ENCODE measurements around the gene SLC35E1. TPM values are rescaled to one million over a fixed set of nuclear protein-coding genes. Genes with fewer than 3 reads are reported as not detected.
A peak's percentile ranks its signal among the peaks of the same experiment; 100 is the strongest.

Gene SLC35E1
- total RNA-seq, 1 experiment from 2014 or later, result 28.5 TPM

DNA sequence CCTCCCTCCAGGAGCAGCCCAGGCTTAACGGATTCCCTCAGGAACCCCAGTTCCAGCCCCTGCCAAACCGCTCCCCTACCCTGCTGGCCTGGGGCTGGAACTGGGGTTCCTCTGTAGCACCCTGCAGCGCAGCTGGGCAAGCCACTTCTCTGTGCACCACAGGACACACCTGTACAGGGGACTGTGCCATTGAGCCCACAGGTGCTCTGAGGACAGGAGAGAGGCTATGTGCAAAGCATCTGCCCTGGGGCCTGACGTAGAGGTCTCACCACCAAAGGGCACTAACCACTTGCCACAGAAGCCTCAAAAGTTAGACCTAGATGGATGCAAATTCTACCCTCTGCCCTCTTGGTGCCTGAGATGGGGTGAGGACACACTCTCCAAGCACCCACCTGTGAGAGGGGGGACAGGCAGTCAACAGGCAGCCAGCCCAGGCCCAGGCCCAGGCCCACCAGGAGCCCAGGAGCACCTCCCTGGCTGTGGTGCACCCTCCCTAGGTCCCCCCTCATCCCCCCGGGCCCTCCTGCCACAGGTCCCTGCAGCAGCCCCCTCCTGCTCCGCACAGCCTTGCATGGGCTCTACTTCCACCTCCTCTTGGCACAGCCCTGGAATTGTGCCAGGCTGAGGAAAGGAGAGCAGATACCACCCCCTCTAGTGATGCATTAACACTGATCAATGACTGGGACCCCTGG, 27.6 kb upstream of the SLC35E1 start (continued):
- TF ChIP-seq, protein P1, sequence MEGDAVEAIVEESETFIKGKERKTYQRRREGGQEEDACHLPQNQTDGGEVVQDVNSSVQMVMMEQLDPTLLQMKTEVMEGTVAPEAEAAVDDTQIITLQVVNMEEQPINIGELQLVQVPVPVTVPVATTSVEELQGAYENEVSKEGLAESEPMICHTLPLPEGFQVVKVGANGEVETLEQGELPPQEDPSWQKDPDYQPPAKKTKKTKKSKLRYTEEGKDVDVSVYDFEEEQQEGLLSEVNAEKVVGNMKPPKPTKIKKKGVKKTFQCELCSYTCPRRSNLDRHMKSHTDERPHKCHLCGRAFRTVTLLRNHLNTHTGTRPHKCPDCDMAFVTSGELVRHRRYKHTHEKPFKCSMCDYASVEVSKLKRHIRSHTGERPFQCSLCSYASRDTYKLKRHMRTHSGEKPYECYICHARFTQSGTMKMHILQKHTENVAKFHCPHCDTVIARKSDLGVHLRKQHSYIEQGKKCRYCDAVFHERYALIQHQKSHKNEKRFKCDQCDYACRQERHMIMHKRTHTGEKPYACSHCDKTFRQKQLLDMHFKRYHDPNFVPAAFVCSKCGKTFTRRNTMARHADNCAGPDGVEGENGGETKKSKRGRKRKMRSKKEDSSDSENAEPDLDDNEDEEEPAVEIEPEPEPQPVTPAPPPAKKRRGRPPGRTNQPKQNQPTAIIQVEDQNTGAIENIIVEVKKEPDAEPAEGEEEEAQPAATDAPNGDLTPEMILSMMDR (IDR thresholded peaks at IDR 0.05), result no peak
- TF ChIP-seq, protein P2, sequence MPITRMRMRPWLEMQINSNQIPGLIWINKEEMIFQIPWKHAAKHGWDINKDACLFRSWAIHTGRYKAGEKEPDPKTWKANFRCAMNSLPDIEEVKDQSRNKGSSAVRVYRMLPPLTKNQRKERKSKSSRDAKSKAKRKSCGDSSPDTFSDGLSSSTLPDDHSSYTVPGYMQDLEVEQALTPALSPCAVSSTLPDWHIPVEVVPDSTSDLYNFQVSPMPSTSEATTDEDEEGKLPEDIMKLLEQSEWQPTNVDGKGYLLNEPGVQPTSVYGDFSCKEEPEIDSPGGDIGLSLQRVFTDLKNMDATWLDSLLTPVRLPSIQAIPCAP (CRISPR knock-in tag; IDR thresholded peaks at IDR 0.05), result no peak
- no peak for TF ChIP-seq ZNF219 (CRISPR knock-in tag; IDR thresholded peaks at IDR 0.05; ENCODE audit: borderline replicate concordance)
- TF ChIP-seq ETV6 (CRISPR knock-in tag; IDR thresholded peaks at IDR 0.05), result no peak

DNA sequence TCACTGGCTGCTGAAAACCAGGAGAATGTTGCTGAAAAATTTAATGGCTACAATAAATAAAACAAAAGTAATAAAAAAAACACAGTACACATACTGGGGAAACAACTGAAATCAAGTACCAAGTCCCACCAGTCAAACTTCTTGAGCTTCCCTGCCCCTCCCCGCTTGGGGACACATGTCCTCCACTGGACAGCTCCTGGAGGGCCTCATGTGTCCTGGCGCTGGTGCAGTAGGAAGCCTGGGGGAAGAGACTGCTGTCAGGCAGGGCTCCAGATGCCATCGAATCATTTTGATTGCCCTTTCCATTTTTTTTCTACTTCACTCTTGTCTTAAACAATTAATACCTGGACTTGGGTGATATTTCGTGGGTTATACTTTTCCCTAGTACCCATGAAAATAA, 26.6 kb upstream of the SLC35E1 start:
- TF ChIP-seq, protein P3, sequence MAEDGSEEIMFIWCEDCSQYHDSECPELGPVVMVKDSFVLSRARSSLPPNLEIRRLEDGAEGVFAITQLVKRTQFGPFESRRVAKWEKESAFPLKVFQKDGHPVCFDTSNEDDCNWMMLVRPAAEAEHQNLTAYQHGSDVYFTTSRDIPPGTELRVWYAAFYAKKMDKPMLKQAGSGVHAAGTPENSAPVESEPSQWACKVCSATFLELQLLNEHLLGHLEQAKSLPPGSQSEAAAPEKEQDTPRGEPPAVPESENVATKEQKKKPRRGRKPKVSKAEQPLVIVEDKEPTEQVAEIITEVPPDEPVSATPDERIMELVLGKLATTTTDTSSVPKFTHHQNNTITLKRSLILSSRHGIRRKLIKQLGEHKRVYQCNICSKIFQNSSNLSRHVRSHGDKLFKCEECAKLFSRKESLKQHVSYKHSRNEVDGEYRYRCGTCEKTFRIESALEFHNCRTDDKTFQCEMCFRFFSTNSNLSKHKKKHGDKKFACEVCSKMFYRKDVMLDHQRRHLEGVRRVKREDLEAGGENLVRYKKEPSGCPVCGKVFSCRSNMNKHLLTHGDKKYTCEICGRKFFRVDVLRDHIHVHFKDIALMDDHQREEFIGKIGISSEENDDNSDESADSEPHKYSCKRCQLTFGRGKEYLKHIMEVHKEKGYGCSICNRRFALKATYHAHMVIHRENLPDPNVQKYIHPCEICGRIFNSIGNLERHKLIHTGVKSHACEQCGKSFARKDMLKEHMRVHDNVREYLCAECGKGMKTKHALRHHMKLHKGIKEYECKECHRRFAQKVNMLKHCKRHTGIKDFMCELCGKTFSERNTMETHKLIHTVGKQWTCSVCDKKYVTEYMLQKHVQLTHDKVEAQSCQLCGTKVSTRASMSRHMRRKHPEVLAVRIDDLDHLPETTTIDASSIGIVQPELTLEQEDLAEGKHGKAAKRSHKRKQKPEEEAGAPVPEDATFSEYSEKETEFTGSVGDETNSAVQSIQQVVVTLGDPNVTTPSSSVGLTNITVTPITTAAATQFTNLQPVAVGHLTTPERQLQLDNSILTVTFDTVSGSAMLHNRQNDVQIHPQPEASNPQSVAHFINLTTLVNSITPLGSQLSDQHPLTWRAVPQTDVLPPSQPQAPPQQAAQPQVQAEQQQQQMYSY (CRISPR knock-in tag; IDR thresholded peaks at IDR 0.05), result no peak
- TF ChIP-seq GRHL2 (CRISPR knock-in tag; IDR thresholded peaks at IDR 0.05; ENCODE audit: insufficient replicate concordance, severe bottlenecking) (no peak), FOXJ3 (CRISPR knock-in tag; IDR thresholded peaks at IDR 0.05; ENCODE audit: borderline replicate concordance) (no peak)
- no peak for ATAC-seq
- Mint-ChIP-seq H3K9me3 (no peaks in the 10 kb centered on the region), H3K27ac (no peak overlapping the region), H3K36me3 (no peaks in the 10 kb centered on the region), H3K4me1 (no peaks in the 10 kb centered on the region), H3K27me3 (ENCODE audit: low read depth) (no peaks in the 10 kb centered on the region), H3K4me3 (no peak overlapping the region)
- no peak for DNase-seq (ENCODE audit: low spot score)
- CTCF ChIA-PET, result interaction anchor here (2.8 kb wide), 1 partner anchor 11 kb away, joined by 6 read pairs; no protein-coding TSS in a partner anchor
- POLR2A ChIA-PET, result no interaction called here

DNA sequence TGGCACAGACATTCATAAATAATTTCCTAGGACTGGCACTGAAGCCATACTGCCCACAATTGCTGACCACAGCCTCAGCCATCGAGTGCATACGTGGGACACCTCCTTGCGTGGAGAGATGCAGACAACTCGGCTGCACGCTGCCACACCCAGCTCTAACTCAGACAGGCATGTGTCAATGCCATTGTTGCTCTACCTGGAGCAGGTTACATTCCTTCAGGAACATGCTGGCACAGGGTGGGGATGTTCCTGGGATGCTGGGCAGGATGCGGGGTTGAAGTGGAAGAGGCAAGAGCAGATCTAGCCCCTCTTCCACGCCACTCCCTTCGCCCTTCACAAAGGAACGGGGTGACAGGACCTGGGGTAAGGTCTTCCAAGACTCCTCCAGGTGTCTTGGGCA, 24.2 kb upstream of the SLC35E1 start:
- H3K36me3 Mint-ChIP-seq, result no peaks in the 10 kb centered on the region
- ATAC-seq (no peak), DNase-seq (ENCODE audit: low spot score) (no peak)
- H3K27ac Mint-ChIP-seq, result no peak overlapping the region
- no peaks in the 10 kb centered on the region for H3K27me3 Mint-ChIP-seq (ENCODE audit: low read depth)
- no peaks in the 10 kb centered on the region for H3K9me3 Mint-ChIP-seq
- CTCF ChIA-PET, result no interaction called here
- H3K4me1 Mint-ChIP-seq, result peaks cover 17% of the 10 kb centered on the region
- TF ChIP-seq ZNF263 (CRISPR knock-in tag; IDR thresholded peaks at IDR 0.05; ENCODE audit: low read depth), result no peak
- no peak for TF ChIP-seq ELF4 (CRISPR knock-in tag; IDR thresholded peaks at IDR 0.05; ENCODE audit: low read depth)
- TF ChIP-seq FOXP1 (CRISPR knock-in tag; IDR thresholded peaks at IDR 0.05; ENCODE audit: borderline replicate concordance), result no peak
- POLR2A ChIA-PET, result no interaction called here
- no peak overlapping the region for H3K4me3 Mint-ChIP-seq

DNA sequence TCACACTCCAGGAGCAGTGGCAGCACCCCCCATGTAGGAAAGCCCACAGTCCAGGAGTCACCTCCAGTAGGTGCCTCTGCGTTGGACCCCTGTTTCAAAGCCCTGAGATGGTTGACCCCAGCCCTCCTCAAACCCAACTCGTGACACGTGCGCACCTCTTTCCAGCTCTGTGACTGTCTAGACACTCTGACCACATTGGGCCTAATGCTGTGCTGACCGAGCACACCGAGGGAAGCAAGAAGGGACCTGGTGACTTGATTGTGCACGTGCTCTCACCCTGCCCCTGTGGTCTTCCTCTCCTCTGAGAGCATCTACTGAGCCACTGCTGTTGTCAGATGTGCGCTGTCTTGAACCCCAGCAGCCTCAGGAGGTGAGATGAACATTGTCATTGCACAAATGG, 22.9 kb upstream of the SLC35E1 start:
- Mint-ChIP-seq H3K36me3 (no peaks in the 10 kb centered on the region), H3K9me3 (no peaks in the 10 kb centered on the region), H3K27ac (peak overlapping the region; percentile 72), H3K4me1 (peaks cover 17% of the 10 kb centered on the region), H3K27me3 (ENCODE audit: low read depth) (no peaks in the 10 kb centered on the region), H3K4me3 (no peak overlapping the region)
- DNase-seq (ENCODE audit: low spot score) (no peak), ATAC-seq (no peak)
- ChIA-PET CTCF (no interaction called here), POLR2A (no interaction called here)
- TF ChIP-seq SMAD3 (CRISPR knock-in tag; IDR thresholded peaks at IDR 0.05; ENCODE audit: borderline replicate concordance), result no peak
- TF ChIP-seq, protein P4, sequence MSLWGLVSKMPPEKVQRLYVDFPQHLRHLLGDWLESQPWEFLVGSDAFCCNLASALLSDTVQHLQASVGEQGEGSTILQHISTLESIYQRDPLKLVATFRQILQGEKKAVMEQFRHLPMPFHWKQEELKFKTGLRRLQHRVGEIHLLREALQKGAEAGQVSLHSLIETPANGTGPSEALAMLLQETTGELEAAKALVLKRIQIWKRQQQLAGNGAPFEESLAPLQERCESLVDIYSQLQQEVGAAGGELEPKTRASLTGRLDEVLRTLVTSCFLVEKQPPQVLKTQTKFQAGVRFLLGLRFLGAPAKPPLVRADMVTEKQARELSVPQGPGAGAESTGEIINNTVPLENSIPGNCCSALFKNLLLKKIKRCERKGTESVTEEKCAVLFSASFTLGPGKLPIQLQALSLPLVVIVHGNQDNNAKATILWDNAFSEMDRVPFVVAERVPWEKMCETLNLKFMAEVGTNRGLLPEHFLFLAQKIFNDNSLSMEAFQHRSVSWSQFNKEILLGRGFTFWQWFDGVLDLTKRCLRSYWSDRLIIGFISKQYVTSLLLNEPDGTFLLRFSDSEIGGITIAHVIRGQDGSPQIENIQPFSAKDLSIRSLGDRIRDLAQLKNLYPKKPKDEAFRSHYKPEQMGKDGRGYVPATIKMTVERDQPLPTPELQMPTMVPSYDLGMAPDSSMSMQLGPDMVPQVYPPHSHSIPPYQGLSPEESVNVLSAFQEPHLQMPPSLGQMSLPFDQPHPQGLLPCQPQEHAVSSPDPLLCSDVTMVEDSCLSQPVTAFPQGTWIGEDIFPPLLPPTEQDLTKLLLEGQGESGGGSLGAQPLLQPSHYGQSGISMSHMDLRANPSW (CRISPR knock-in tag; conservative IDR thresholded peaks at IDR 0.05; ENCODE audit: low read depth), result no peak
